Measurements from ENCODE around the gene INPP5E.

Gene INPP5E

DNA sequence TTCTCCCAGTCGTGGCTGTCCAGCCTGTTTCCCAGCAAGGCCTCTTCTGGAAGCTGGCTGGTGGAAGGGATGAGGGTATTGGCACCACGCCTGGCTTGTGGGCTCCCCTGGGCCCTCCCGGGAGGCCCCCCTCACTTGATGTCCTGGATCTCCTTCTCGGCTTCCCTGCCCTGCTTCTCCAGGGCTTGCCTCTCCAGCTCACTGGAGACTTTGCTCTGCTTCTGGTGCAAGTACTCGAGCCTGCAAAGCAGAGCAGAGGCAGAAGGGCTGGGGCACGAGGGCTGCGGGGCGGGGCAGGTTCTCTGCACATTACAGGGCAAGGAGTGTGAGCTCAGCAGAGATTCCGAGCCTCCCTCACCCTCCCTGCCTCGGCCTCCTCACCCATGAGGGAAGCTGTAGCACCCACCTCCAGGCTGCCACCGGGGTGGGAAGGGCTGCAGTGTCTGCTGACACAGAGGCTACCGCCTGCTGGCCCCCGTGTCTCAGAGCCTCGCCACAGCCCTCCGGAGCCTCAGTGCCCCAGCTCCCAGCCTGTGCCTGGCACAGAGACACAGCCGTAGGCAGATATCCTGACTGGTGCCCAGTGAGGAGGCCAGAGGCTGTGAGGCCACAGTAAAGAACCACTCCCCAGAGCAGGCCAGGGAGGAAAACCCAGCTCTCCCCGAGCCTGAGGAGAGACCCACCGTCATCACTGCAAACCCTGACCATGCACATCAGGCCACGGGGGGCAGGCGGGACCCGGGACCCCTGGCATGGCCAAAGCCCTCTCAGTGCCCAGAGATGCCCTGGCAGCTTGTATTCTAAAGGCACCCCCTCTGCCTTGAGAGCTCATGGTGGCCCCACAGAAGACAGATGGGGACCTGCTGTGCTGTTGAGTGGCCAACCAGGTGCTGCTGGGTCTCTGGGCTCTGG, 46.9 kb downstream of the INPP5E start:
- Histone ChIP-seq H3K9ac (ENCODE audit: low read length) (no peak overlapping the region), H3K9me3 (ENCODE audit: low read length) (no peaks in the 10 kb centered on the region), H3K27me3 (ENCODE audit: insufficient read depth, low read length) (no peaks in the 10 kb centered on the region), H3K79me2 (ENCODE audit: insufficient read depth, low read length) (0 out of 2 replicates have a peak, but pooled peaks cover under 1% of the 10 kb centered on the region), H3K4me1 (ENCODE audit: insufficient read depth, low read length, severe bottlenecking) (no peaks in the 10 kb centered on the region), H3K4me3 (ENCODE audit: low read depth, low read length, poor library complexity, severe bottlenecking) (no peak overlapping the region), H3K9me2 (ENCODE audit: low read depth, low read length) (no peaks in the 10 kb centered on the region), H2AFZ (ENCODE audit: low read length) (no peak overlapping the region), H3K27ac (ENCODE audit: low read depth, low read length, poor library complexity, severe bottlenecking) (no peak overlapping the region), H3K36me3 (ENCODE audit: insufficient read depth, low read length) (peaks cover 87% of the 10 kb centered on the region), H3K4me2 (ENCODE audit: low read length) (no peak overlapping the region), H3F3A (ENCODE audit: insufficient read depth, low read length) (no peaks in the 10 kb centered on the region), H4K20me1 (ENCODE audit: insufficient read depth, low read length) (no peaks in the 10 kb centered on the region)
- TF ChIP-seq EZH2 (IDR thresholded peaks at IDR 0.05; ENCODE audit: borderline replicate concordance, low read length) (no peak), CTCF (IDR thresholded peaks at IDR 0.05; ENCODE audit: low read length) (no peak)

DNA sequence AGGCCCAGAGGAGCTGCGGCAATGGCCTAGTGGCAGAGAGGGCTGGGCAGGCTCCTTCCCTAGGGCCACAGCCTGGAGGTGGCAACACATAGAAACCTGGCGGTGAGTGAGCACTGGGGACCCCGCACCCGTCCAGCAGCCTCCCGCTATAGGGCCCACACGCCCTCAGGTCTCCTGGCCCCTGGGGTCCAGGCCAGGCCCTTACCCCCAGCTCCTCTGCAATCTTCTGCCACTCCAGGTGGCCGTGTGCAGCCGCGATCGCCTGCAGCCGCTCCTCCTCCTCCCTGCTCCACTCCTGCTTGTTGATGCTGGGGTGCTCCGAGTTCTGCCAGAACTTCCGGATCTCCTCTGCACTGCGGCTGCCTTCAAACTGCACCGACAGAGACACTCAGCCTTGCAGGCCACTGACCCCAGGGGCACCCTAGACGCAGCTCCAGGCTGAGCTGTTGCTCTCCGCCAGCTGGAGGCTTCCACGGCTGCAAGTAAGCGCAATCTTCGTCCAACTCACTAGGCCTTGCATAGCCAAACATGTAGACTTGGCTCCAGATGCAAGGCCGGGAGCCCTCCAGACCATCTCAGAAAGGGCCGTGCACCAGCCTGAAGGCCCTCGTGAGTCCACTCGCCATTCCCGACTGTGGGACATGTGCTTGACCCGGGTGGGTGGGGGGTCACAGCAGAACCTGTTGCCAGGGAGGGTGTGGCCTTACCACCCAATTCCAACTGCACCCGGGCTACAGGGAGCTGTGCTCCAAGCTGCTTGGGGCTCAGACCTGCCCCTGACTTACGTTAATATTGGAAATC, 47.7 kb downstream of the INPP5E start:
- no peak overlapping the region for H3K27ac ChIP-seq (ENCODE audit: low read depth, low read length, poor library complexity, severe bottlenecking)
- H3K9me3 ChIP-seq (ENCODE audit: low read length), result no peaks in the 10 kb centered on the region
- H4K20me1 ChIP-seq (ENCODE audit: insufficient read depth, low read length), result no peaks in the 10 kb centered on the region
- no peak overlapping the region for H3K4me2 ChIP-seq (ENCODE audit: low read length)
- no peak overlapping the region for H3K4me3 ChIP-seq (ENCODE audit: low read depth, low read length, poor library complexity, severe bottlenecking)
- peaks cover 92% of the 10 kb centered on the region for H3K36me3 ChIP-seq (ENCODE audit: insufficient read depth, low read length)
- no peaks in the 10 kb centered on the region for H3K79me2 ChIP-seq (ENCODE audit: insufficient read depth, low read length)
- no peaks in the 10 kb centered on the region for H3K27me3 ChIP-seq (ENCODE audit: insufficient read depth, low read length)
- H3K9ac ChIP-seq (ENCODE audit: low read length), result no peak overlapping the region
- H3K9me2 ChIP-seq (ENCODE audit: low read depth, low read length), result no peaks in the 10 kb centered on the region
- no peak for TF ChIP-seq EZH2 (IDR thresholded peaks at IDR 0.05; ENCODE audit: borderline replicate concordance, low read length)
- no peak for TF ChIP-seq CTCF (IDR thresholded peaks at IDR 0.05; ENCODE audit: low read length)
- H2AFZ ChIP-seq (ENCODE audit: low read length), result no peak overlapping the region
- H3F3A ChIP-seq (ENCODE audit: insufficient read depth, low read length), result no peaks in the 10 kb centered on the region
- H3K4me1 ChIP-seq (ENCODE audit: insufficient read depth, low read length, severe bottlenecking), result no peaks in the 10 kb centered on the region

DNA sequence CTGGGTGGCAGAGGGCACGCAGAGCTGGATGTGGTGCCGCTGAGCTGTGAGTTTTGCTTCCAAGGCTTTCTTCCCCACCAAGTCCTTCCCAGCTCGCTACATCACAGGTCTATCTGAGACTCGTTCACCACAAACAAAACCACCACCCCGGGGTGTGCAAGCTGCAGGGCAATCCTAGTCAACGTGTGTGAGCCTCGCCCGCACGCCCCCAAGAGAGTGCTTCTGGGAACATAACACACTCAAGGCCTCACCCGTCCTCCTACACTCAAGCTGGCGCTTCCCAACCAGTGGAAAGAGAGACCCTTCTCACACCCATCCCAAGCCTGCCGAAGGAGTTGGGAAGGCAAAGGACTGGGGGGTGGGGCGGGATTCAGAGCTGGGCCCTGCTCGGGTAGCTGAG, 50.2 kb downstream of the INPP5E start:
- no peak overlapping the region for H3K4me3 ChIP-seq (ENCODE audit: low read depth, low read length, poor library complexity, severe bottlenecking)
- no peaks in the 10 kb centered on the region for H3K79me2 ChIP-seq (ENCODE audit: insufficient read depth, low read length)
- H3F3A ChIP-seq (ENCODE audit: insufficient read depth, low read length), result no peaks in the 10 kb centered on the region
- no peaks in the 10 kb centered on the region for H3K27me3 ChIP-seq (ENCODE audit: insufficient read depth, low read length)
- H3K36me3 ChIP-seq (ENCODE audit: insufficient read depth, low read length), result peaks cover 87% of the 10 kb centered on the region
- H3K27ac ChIP-seq (ENCODE audit: low read depth, low read length, poor library complexity, severe bottlenecking), result no peak overlapping the region
- no peaks in the 10 kb centered on the region for H4K20me1 ChIP-seq (ENCODE audit: insufficient read depth, low read length)
- H2AFZ ChIP-seq (ENCODE audit: low read length), result no peak overlapping the region
- TF ChIP-seq EZH2 (IDR thresholded peaks at IDR 0.05; ENCODE audit: borderline replicate concordance, low read length) (no peak), CTCF (IDR thresholded peaks at IDR 0.05; ENCODE audit: low read length) (no peak)
- no peaks in the 10 kb centered on the region for H3K9me3 ChIP-seq (ENCODE audit: low read length)
- H3K4me2 ChIP-seq (ENCODE audit: low read length), result no peak overlapping the region
- no peaks in the 10 kb centered on the region for H3K4me1 ChIP-seq (ENCODE audit: insufficient read depth, low read length, severe bottlenecking)
- H3K9me2 ChIP-seq (ENCODE audit: low read depth, low read length), result no peaks in the 10 kb centered on the region
- no peak overlapping the region for H3K9ac ChIP-seq (ENCODE audit: low read length)
